ENCODE data around the gene TAS1R3. TPM values are rescaled to one million over a fixed set of nuclear protein-coding genes. Genes with fewer than 3 reads are reported as not detected.

The TAS1R3 gene
- total RNA-seq, 1 donor from 2014 or later, result 0.35 TPM

Other genes starting within 250 kb of the TAS1R3 start
- 13.5 and 32.1 TPM in 2 replicates for gene C1orf159, start 215.2 kb upstream of the TAS1R3 start, total RNA-seq
- gene TTLL10, start 157.4 kb upstream of the TAS1R3 start, total RNA-seq, result not detected in 2 replicates
- gene TNFRSF18, start 124.7 kb upstream of the TAS1R3 start, total RNA-seq, result 0.58 TPM in 1 of 2 replicates, not detected in the other
- 5.6 and 58.5 TPM in 2 replicates for gene TNFRSF4, start 117.1 kb upstream of the TAS1R3 start, total RNA-seq
- gene SDF4, start 99.3 kb upstream of the TAS1R3 start, total RNA-seq, result 272 and 308 TPM in 2 replicates
- gene B3GALT6, start 99.0 kb upstream of the TAS1R3 start, total RNA-seq, result 47.9 and 63.4 TPM in 2 replicates
- gene C1QTNF12, start 84.6 kb upstream of the TAS1R3 start, total RNA-seq, result 0.76 and 1.7 TPM in 2 replicates
- 44.4 and 80.3 TPM in 2 replicates for gene UBE2J2, start 57.4 kb upstream of the TAS1R3 start, total RNA-seq
- gene SCNN1D, start 50.8 kb upstream of the TAS1R3 start, total RNA-seq, result 0.34 and 1.4 TPM in 2 replicates
- 33.6 and 62.4 TPM in 2 replicates for gene ACAP3, start 23.4 kb upstream of the TAS1R3 start, total RNA-seq
- 32.1 and 36.2 TPM in 2 replicates for gene PUSL1, start 22.7 kb upstream of the TAS1R3 start, total RNA-seq
- 104 and 110 TPM in 2 replicates for gene INTS11, start 6.6 kb upstream of the TAS1R3 start, total RNA-seq
- 46.5 and 56.5 TPM in 2 replicates for gene CPTP, start 6.5 kb upstream of the TAS1R3 start, total RNA-seq
- 56.5 and 56.9 TPM in 2 replicates for gene DVL1, start 18.1 kb downstream of the TAS1R3 start, total RNA-seq
- gene MXRA8, start 27.3 kb downstream of the TAS1R3 start, total RNA-seq, result 25.8 and 39.1 TPM in 2 replicates
- gene AURKAIP1, start 43.9 kb downstream of the TAS1R3 start, total RNA-seq, result 145 and 181 TPM in 2 replicates
- gene CCNL2, start 68.1 kb downstream of the TAS1R3 start, total RNA-seq, result 111 and 189 TPM in 2 replicates
- gene MRPL20, start 76.0 kb downstream of the TAS1R3 start, total RNA-seq, result 125 and 128 TPM in 2 replicates
- 0.34 TPM in 1 of 2 replicates, not detected in the other for gene ANKRD65, start 90.0 kb downstream of the TAS1R3 start, total RNA-seq
- 21.4 and 34.8 TPM in 2 replicates for gene VWA1, start 104.4 kb downstream of the TAS1R3 start, total RNA-seq
- gene ATAD3C, start 118.4 kb downstream of the TAS1R3 start, total RNA-seq, result not detected in 2 replicates
- gene ATAD3B, start 140.5 kb downstream of the TAS1R3 start, total RNA-seq, result 22.6 and 37.5 TPM in 2 replicates
- 48.3 and 54.5 TPM in 2 replicates for gene ATAD3A, start 180.9 kb downstream of the TAS1R3 start, total RNA-seq
- gene TMEM240, start 209.3 kb downstream of the TAS1R3 start, total RNA-seq, result 1.7 and 3.4 TPM in 2 replicates
- 106 and 136 TPM in 2 replicates for gene SSU72, start 243.6 kb downstream of the TAS1R3 start, total RNA-seq

Measured in glomerular endothelial cell (primary cell).